CD4-positive, alpha-beta T cell treated with Interleukin-21 for 1 hour (primary cell): Measurements from ENCODE around the gene LURAP1L.

Source experiments
- DNase-seq: peaks from one replicate; pipeline ENCODE4 v3.0.0-alpha.2; 2020

LURAP1L gene

GRCh38 chr9:12777121-12778022 lies 2.6 kb downstream of the LURAP1L start:
- DNase-seq: no peak

GRCh38 chr9:12778389-12778788 lies 3.6 kb downstream of the LURAP1L start:
- DNase-seq: no peak

DNA sequence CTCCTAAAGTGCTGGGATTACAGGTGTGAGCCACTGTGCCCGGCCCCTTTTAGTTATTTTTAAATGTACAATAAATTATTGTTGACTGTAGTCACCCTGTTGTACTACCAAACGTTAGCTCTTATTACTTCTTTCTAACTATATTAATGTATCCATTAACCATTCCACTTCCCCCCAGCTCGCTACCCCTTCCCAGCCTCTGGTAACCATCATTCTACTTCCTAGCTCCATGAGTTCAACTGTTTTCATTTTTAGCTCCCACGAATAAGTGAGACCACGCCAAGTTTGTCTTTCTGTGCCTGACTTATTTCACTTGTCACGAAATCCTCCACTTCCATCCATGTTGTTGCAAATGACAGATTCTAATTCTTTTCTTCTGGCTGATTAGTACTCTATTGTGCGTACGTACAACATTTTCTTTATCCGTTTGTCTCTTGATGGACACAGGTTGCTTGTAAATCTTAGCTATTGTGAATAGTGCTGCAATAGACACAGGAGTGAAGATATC lies 6.5 kb downstream of the LURAP1L start:
- DNase-seq: no peak

DNA sequence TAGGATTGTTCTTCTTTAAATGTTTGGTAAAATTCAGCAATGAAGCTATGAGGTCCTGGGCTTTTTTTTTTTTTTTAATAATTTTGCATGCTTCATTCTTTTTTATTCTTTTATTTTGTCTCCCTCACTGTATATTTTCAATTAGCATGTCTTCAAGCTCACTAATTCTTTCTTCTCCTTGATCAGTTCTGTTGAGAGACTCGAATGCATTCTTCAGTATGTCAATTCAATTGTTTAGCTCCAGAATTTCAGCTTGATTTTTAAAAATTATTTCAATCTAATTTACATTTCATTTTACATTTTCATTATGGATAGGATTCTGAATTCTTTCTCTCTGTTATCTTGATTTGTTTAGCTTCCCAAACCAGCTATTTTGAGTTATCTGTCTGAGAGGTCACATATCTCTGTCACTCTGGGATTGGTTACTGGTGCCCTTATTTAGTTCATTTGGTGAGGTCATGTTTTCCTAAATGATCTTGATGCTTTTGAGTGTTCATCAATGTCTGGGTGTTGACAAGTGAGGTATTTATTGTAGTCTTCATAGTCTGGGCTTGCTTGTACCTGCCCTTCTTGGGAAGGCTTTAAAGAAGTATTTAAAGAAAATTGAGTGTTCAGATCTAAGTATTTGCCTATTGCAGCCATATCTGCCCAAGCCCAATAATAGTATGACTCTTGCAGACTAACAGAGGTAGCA lies 9.1 kb downstream of the LURAP1L start:
- no peak for DNase-seq

- no peak for DNase-seq
Observed at GRCh38 chr9:12784461-12785259, 9.8 kb downstream of the LURAP1L start.

DNA sequence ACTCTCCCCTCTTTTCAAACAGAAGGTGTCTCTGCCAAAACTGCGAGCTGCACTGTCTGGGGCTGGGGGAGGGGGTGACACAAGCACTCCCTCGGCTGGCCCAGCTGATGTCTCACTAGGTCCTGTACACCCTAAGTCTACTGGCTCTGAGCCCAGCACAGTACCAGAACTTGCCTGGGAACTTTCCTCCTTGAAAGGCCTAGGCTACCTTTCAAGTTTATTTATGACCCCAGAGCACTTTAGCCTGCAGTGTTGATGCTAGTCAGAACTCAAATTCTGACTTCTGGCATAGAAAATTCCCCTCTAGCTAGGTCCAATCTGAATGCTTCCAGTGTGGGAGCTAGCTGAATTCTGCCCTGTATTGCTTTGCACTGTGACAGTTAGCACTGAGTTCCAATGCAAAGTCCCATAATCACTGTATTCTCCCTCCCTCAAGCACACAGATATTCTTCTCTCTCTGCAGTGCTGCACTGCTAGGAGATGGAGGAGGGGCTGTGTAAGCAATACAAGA lies 10.5 kb downstream of the LURAP1L start:
- no peak for DNase-seq

GRCh38 chr9:12785941-12786340 lies 11.1 kb downstream of the LURAP1L start:
- no peak for DNase-seq

GRCh38 chr9:12790001-12790400 lies 15.2 kb downstream of the LURAP1L start:
- DNase-seq: no peak

GRCh38 chr9:12790883-12791282 lies 16.1 kb downstream of the LURAP1L start:
- DNase-seq: no peak

DNA sequence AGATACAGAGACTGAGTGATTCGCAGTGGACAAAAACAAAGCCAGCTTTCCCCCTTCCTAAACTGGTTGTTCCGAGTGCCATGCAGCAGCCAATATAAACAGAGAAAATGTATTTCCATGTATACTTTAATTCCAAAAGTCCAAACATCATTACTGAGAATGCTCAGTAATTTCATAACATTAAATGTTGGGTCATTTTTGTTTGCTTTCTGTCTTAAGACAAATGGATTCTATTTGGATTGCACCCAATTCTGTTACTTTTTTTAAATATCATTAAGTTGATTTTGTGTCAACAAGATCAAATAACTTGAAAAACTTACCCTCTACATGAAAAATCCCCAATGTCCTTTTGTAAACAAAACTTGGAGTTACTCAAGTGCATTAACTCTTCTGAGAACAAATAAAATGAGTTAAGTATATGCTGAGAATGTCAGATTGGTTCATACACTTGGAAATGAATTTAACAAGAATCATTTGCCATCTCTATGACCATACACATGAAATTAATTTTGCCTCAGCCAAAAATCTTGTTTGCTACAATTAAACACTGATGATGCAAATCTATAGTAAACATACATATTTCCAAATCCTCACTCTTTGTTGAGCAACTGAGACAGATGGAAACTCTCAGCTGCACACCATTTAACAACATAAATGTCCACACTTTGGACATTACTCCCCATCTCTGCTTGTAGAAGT lies 19.4 kb downstream of the LURAP1L start:
- no peak for DNase-seq

DNA sequence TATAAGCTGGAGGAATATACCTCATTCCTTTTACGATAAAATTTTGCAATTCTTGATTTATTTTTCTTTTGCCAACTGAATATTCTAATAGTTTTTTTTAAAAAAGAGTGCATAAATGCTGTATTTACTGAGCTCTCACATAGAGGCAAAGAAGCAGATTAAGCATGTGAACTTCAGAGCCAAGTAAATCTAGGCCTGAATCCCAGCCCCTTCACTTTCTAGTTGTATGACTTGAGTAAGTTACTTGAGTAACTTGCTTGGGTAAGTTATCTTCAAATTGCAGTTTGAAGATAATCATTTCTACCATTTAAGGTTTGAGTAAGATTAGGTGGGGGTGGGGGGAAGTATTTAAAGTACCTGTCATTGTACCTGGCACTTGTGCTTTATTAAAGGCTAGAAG lies 21.8 kb downstream of the LURAP1L start:
- DNase-seq: no peak

DNA sequence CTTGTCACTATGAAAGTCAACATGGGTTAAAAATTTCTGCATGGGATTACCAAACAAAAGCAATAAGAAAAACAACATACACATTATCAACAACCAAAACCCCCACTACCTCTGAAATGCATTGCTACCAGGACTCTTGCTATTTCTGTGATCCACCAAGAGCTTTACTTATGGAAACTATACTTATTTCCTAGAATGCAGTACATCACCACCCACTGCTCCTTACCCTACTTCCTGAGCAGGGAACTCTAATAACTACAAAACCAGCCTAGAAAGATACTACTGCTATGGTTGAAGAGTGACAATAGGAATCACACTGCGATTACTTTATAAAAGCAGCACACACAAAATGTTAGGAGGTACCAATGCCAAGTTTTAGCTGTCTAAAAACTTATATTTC lies 22.2 kb downstream of the LURAP1L start:
- no peak for DNase-seq

DNA sequence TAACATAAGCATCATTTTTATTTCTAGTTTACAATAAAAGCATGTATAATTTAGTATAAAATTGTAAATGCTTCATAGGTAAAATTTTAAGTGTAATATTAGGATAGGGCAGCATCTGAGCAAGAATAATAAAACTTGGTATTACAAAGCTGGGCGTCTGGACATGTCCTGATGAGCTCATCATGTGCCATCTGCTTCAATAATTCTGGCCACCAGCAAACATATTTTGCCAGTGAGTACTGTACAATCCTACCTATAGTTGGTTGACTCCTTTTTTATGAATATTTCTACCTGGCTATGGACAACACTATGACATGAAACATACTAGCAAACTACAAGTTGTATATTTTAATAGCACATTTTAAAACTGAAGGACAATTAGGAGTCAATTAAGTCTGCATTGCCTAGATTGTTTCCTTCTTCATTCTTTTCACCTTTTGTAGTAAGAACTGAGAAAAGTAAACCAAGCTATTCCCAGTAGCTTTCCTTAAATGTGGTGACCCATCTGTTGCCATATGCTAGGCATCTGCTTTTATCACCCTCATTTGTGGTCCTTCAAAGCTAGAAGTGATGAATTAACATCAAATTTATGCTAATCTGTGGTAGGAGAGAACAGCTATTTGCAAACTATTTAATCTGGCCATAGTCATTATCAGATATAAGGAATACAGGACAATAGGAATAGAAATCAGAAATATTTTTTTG lies 23.4 kb downstream of the LURAP1L start:
- no peak for DNase-seq

- DNase-seq: no peak
Observed at GRCh38 chr9:12801187-12801586, 26.4 kb downstream of the LURAP1L start.

- DNase-seq: no peak
Observed at GRCh38 chr9:12801663-12802062, 26.8 kb downstream of the LURAP1L start.

GRCh38 chr9:12802093-12802492 lies 27.3 kb downstream of the LURAP1L start:
- DNase-seq: no peak

DNA sequence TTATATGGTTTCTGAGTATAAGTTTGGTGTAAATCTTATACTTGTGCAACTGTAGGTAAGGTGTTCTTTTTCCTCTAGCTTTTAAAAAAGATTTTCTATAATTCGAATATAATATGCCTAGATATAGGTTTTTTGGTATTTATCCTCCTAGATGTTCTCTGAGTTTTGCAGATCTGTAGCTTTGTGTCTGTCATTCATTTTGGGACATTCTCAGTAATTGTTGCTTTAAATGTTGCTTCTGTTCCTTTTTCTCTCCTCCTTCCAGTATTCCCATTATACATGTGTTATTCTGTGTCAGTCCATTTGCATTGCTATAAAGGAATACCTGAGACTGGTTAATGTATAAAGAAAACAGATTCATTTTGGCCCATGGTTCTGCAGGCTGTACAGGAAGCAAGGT lies 33.7 kb downstream of the LURAP1L start:
- DNase-seq: no peak

- DNase-seq: no peak
Observed at GRCh38 chr9:12809720-12810119, 34.9 kb downstream of the LURAP1L start.

DNA sequence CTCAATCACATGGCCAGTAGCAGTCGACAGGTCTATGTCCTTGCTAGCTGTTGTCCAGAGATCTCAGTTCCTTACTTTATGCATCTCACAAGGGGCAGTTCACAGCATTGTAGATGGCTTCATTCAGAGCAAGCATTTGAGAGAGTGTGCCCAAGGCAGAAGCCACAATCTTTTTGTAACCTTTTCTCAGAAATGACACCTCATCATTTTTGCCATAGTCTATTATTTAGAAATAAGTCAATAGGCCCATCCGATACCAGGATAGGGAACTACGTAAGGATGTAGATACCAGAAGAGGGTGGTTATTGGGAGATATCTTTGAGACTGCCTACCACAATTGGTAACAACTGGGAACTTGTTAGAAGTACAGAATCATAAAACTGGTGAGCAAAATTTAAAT lies 37.1 kb downstream of the LURAP1L start:
- DNase-seq: no peak

DNA sequence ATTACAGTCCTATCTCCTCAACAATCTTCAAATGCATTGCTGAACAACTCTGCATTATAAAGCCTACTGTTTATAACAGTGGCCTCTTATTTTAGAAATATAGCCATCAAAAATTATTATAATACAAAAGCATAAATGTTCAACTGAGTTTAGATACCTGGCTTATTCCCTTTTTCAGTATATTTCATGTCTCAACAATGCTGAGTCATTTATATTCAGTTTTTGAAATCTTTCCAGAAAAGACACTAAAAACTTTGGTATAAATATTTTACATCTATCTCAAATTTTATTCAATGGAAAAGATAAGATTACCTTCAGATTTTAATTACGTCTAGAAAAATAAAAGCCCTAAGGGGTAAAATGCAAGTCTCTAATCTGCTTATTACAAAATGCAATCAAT lies 37.9 kb downstream of the LURAP1L start:
- DNase-seq: no peak

GRCh38 chr9:12813533-12813932 lies 38.7 kb downstream of the LURAP1L start:
- DNase-seq: no peak
